Erythroblast (primary cell): ENCODE results near the gene COL4A2.

ENCODE experiments used
- GATA1 ChIP-seq: IDR thresholded peaks from 2 replicates; pipeline ENCODE4 v1.6.1; 2011; ENCODE audit warnings: low read depth, mild to moderate bottlenecking, control low read depth, low read length, moderate library complexity
- POLR2A ChIP-seq: IDR thresholded peaks from 2 replicates; pipeline ENCODE4 v1.6.1; 2011; ENCODE audit warnings: mild to moderate bottlenecking, low read length

DNA sequence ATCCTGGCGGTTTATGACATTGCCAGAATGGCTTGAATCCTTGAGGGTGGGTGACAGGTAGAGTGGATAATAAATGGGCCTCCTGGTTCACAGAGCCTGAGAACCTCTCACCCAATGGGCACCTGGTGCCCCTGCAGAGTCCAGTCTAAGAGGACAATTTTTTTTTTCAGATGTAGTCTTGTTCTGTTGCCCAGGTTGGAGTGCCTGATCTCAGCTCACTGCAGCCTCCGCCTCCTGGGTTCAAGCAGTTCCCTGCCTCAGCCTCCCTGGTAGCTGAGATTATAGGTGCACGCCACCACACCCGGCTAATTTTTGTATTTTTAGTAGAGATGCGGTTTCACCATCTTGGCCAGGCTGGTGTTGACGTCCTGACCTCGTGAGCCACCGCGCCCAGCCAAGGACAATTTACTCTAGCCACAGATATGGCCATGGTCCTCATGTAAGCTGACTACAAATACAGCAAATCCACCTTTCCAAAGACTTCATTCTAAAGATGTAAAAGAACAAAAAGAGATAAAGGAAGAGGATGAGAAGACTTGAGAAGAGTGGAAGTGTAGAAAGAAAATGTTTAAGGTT lies 33.0 kb downstream of the COL4A2 start:
- TF ChIP-seq POLR2A = no peak
- no peak for TF ChIP-seq GATA1
